Measurements from ENCODE around the gene NUDT13. TPM values are rescaled to one million over a fixed set of nuclear protein-coding genes. Genes with fewer than 3 reads are reported as not detected.

Gene NUDT13
- total and polyA plus RNA-seq, 9 of the 15 experiments (the other 6 are each of a cell fraction or from before 2014, with no cell fraction given) = 4.7 to 11.1 (median 5.6) TPM

- TF ChIP-seq NCOA6 (IDR thresholded peaks at IDR 0.05) = no peak
- TF ChIP-seq ZBTB8A (IDR thresholded peaks at IDR 0.05; ENCODE audit: partially characterized antibody) = no peak
- 0 out of 2 replicates have a peak, but pooled peaks have one; percentile 30 for TF ChIP-seq CLOCK (CRISPR knock-in tag; IDR thresholded peaks at IDR 0.05; ENCODE audit: borderline replicate concordance)
- TF ChIP-seq ZNF324 (CRISPR knock-in tag; IDR thresholded peaks at IDR 0.05) = peak; percentile 29; the same call in 1 of the 2 replicates
- TF ChIP-seq ZNF449 (CRISPR knock-in tag; IDR thresholded peaks at IDR 0.05) = 0 out of 2 replicates have a peak, but pooled peaks have one; percentile 14
- TF ChIP-seq ZNF407 (IDR thresholded peaks at IDR 0.05; ENCODE audit: low read depth) = no peak
- no peak for TF ChIP-seq IRF9 (tag; IDR thresholded peaks at IDR 0.05)
- TF ChIP-seq MEF2D (tag; conservative IDR thresholded peaks at IDR 0.05; ENCODE audit: low read depth) = no peak
- TF ChIP-seq MYBL2 (IDR thresholded peaks at IDR 0.05; ENCODE audit: low read depth) = no peak
- TF ChIP-seq MYBL2 (CRISPR knock-in tag; IDR thresholded peaks at IDR 0.05; ENCODE audit: borderline replicate concordance) = no peak
- peak; percentile 76 for TF ChIP-seq MTA2 (IDR thresholded peaks at IDR 0.05; ENCODE audit: low read depth)
- no peak for TF ChIP-seq TAL1 (IDR thresholded peaks at IDR 0.05)
- TF ChIP-seq CGGBP1 (CRISPR knock-in tag; IDR thresholded peaks at IDR 0.05) = peak; percentile 74; the same call in 1 of the 2 replicates
- TF ChIP-seq TRIM28 (IDR thresholded peaks at IDR 0.05) = no peak
Observed at GRCh38 chr10:73096449-73097304, 13.6 kb upstream of the NUDT13 start, which contains the start of gene P4HA1 (continued).

Data from K562 (cell line).